Panc1 (cell line): Measurements from ENCODE around the gene LRRC34.

Experiments
- POLR2AphosphoS5 ChIP-seq: IDR thresholded peaks from 2 replicates; pipeline ENCODE4 v1.6.1; 2012; ENCODE audit warnings: mild to moderate bottlenecking, low read depth, low read length, moderate library complexity
- SIN3A ChIP-seq: IDR thresholded peaks from 2 replicates; pipeline ENCODE4 v1.6.1; 2012; ENCODE audit warnings: low read depth, mild to moderate bottlenecking, low read length, moderate library complexity, borderline replicate concordance; ENCODE audit not compliant: insufficient read depth
- TF ChIP-seq, protein P1 (sequence below): fragments of 450-650 bp; IDR thresholded peaks from 2 replicates; pipeline ENCODE4 v1.5.1; 2017; ENCODE audit warnings: mild to moderate bottlenecking

DNA sequence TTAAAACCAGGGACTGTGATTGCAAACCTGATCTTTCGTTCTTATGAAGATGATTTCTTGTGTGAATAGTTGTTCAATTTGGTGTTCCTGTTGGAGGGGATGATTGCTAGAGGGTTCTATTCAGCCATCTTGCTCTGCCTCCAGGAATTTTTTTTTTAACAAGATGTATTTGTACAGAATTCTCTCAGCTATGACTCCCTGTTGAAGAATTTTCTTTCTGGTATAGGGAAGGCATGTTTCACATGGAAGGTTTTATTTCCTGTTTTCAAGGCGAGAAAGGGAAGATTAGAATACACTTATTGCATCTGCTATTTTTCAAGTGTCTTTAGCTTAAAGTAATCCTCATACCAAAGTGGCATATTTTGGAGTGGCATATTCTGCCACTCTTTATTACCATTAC lies 5.6 kb upstream of the LRRC34 start:
- TF ChIP-seq, protein P1, sequence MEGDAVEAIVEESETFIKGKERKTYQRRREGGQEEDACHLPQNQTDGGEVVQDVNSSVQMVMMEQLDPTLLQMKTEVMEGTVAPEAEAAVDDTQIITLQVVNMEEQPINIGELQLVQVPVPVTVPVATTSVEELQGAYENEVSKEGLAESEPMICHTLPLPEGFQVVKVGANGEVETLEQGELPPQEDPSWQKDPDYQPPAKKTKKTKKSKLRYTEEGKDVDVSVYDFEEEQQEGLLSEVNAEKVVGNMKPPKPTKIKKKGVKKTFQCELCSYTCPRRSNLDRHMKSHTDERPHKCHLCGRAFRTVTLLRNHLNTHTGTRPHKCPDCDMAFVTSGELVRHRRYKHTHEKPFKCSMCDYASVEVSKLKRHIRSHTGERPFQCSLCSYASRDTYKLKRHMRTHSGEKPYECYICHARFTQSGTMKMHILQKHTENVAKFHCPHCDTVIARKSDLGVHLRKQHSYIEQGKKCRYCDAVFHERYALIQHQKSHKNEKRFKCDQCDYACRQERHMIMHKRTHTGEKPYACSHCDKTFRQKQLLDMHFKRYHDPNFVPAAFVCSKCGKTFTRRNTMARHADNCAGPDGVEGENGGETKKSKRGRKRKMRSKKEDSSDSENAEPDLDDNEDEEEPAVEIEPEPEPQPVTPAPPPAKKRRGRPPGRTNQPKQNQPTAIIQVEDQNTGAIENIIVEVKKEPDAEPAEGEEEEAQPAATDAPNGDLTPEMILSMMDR = no peak
- TF ChIP-seq POLR2AphosphoS5 (no peak), SIN3A (no peak)
